Bronchial epithelial cell (primary cell): ENCODE measurements around the gene MYOF. TPM values are rescaled to one million over a fixed set of nuclear protein-coding genes. Genes with fewer than 3 reads are reported as not detected.

Source experiments
- DNase-seq: peaks from one replicate; pipeline ENCODE4 v3.0.0-alpha.2; 2010; ENCODE audit warnings: low read depth
- FAIRE-seq: peaks from 2 replicates; lab custom pipeline; 2011; peaks lifted over from hg19 to GRCh38; lab: Jason Lieb, UNC
- H3K27me3 ChIP-seq: 2 replicates; pipeline ENCODE4 v1.5.1; 2011; ENCODE audit warnings: low read length; ENCODE audit not compliant: control insufficient read depth, insufficient read depth
- H3K36me3 ChIP-seq: 2 replicates; pipeline ENCODE4 v1.5.1; 2011; ENCODE audit warnings: low read length; ENCODE audit not compliant: control insufficient read depth, insufficient read depth
- H3K4me3 ChIP-seq: 2 replicates; pipeline ENCODE4 v1.5.1; 2011; ENCODE audit warnings: mild to moderate bottlenecking, low read depth, low read length, control low read depth
- CTCF ChIP-seq: IDR thresholded peaks from 2 replicates; pipeline ENCODE4 v1.5.1; 2011; ENCODE audit warnings: mild to moderate bottlenecking, moderate library complexity, low read length, control low read depth, inconsistent platforms; ENCODE audit not compliant: insufficient read depth, severe bottlenecking
- total RNA-seq: library from RNA; depleted of rRNA; stranded (reverse); fragments of >200 nt; gene quantifications from 2 replicates; pipeline ENCODE4 v1.2.1, GENCODE V29; 2014

MYOF gene
- total RNA-seq, 1 donor from 2014 or later = 133 TPM

DNA sequence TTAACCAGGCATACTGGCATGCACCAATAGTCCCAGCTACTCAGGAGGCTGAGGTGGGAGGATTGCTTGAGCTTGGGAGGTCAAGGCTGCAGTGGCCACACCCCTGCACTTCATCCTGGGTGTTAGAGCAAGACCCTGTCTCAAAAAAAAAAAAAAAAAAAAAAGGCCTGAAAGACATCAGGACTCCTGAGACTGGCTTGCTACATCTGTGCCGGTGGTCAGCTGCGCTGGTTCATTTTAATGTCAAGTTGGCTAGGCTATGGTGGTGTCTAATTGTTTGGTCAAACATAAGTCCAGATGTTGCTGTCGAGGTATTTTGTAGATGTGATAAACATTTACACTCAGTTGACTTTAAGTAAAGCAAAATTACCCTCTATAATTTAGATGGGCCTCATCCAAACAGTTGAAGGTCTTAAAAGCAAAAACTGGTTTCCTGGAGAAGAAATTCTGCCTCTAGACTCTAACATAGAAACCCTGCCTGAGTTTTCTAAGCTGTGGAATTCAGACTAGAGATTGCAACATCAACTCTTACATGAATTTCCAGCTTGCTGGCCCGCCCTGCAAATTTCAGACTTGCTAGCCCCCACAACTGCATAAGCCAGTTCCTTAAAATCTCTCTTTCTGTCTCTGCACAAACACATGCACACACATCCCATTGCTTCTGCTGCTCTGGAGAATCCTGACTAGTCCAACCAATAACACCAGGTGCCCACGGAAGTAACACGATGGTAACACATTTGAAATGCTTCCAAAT lies 18.2 kb downstream of the MYOF start:
- Histone ChIP-seq H3K27me3 (no peaks in the 10 kb centered on the region), H3K4me3 (no peak overlapping the region), H3K36me3 (peaks cover 8% of the 10 kb centered on the region)
- FAIRE-seq (no peak), DNase-seq (no peak)
- TF ChIP-seq CTCF = no peak

- FAIRE-seq = no peak
- no peak overlapping the region for H3K4me3 ChIP-seq
- DNase-seq = no peak
- peaks cover 7% of the 10 kb centered on the region for H3K36me3 ChIP-seq
- H3K27me3 ChIP-seq = no peaks in the 10 kb centered on the region
- TF ChIP-seq CTCF = no peak
These were observed 19.3 kb downstream of the MYOF start for GRCh38 chr10:93462881-93463280.

DNA sequence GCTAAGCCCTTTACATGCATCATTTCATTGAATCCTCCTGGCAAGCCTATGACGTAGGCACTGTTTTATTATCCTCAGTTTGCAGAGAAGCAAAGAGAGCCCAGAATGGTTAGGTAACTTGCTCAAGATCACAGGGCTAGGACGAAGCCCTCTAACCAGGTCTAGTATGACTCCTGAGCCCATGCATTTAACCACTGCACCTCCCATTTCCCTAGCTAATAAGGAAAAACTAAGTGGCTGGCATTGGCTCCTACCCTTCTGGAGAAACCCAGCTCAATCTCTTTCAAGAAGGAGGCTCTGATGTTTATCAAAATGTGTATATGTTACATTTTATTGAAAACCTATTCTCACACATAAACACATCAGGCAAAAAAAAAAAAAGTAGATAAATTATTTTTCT lies 19.8 kb downstream of the MYOF start:
- no peak for TF ChIP-seq CTCF
- Histone ChIP-seq H3K27me3 (no peaks in the 10 kb centered on the region), H3K36me3 (peaks cover 8% of the 10 kb centered on the region), H3K4me3 (no peak overlapping the region)
- DNase-seq (no peak), FAIRE-seq (no peak)

- Histone ChIP-seq H3K27me3 (no peaks in the 10 kb centered on the region), H3K36me3 (peaks cover 12% of the 10 kb centered on the region), H3K4me3 (no peak overlapping the region)
- no peak for TF ChIP-seq CTCF
- no peak for FAIRE-seq
- peak; percentile 80 for DNase-seq
These were observed 20.3 kb downstream of the MYOF start for GRCh38 chr10:93461807-93462178.

DNA sequence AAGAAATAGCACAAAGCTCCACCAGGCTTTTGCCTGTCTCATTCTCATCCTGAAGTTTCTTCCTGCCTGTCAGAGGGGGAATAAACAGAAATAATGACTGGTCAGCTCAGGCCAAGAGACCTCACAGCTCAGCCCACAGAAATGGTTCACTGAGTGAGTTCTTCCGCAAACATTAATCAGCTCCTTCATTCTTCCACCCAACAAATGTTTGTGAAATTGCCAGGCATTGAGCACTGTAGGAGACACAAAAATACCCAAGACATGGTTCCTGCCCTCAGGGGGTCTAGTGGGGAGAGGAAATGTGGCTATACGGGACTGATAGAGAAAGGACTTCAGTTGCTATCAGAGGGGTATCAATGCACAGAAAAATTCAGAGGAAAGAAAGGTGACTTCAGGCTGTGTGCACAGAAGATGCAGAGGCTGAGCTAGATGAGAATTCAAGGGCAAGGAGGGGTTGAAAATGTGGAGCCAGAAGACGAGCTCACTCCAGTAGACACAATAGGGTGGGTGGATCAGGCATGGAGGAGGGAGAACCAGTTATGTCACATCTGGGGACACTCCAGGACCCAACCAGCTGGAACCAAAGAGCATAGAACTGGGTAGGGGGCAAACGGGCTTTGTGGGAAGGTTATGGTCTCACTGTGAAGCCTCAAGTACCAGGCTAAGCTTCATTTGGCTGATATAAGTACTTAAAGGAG lies 20.9 kb downstream of the MYOF start:
- Histone ChIP-seq H3K36me3 (peaks cover 15% of the 10 kb centered on the region), H3K27me3 (no peaks in the 10 kb centered on the region), H3K4me3 (no peak overlapping the region)
- DNase-seq (no peak), FAIRE-seq (no peak)
- TF ChIP-seq CTCF = no peak
